Trophoblast cell (in vitro differentiated cells and primary cell): ENCODE results near the gene MCOLN2.

Source experiments
- DNase-seq, 2 donors: peaks; one replicate each; pipeline ENCODE4 v3.0.0-alpha.2; 2016
- H2AFZ ChIP-seq: 2 replicates; pipeline ENCODE4 v1.6.1; 2013; ENCODE audit warnings: low read length, moderate library complexity, mild to moderate bottlenecking; ENCODE audit not compliant: insufficient read depth, poor library complexity
- H2AK5ac ChIP-seq: 2 replicates; pipeline ENCODE4 v1.6.1; 2013; ENCODE audit warnings: mild to moderate bottlenecking, low read length
- H2BK120ac ChIP-seq: 2 replicates; pipeline ENCODE4 v1.6.1; 2013; ENCODE audit warnings: low read length, mild to moderate bottlenecking, moderate library complexity; ENCODE audit not compliant: insufficient read depth, poor library complexity
- H2BK12ac ChIP-seq: 2 replicates; pipeline ENCODE4 v1.6.1; 2013; ENCODE audit warnings: mild to moderate bottlenecking, low read length, moderate library complexity
- H2BK5ac ChIP-seq: 2 replicates; pipeline ENCODE4 v1.6.1; 2013; ENCODE audit warnings: low read length, low read depth, moderate library complexity, mild to moderate bottlenecking; ENCODE audit not compliant: poor library complexity
- H3K14ac ChIP-seq: 2 replicates; pipeline ENCODE4 v1.6.1; 2013; ENCODE audit warnings: mild to moderate bottlenecking, low read length
- H3K18ac ChIP-seq: 2 replicates; pipeline ENCODE4 v1.6.1; 2013; ENCODE audit warnings: mild to moderate bottlenecking, low read length
- H3K23ac ChIP-seq: 2 replicates; pipeline ENCODE4 v1.6.1; 2013; ENCODE audit warnings: low read length
- H3K27ac ChIP-seq: 2 replicates; pipeline ENCODE4 v1.5.1; 2013; ENCODE audit warnings: low read depth, mild to moderate bottlenecking, inconsistent platforms, low read length, moderate library complexity
- H3K27me3 ChIP-seq: 2 replicates; pipeline ENCODE4 v1.6.1; 2013; ENCODE audit warnings: inconsistent platforms, mild to moderate bottlenecking, low read length, moderate library complexity; ENCODE audit not compliant: insufficient read depth
- H3K36me3 ChIP-seq, 2 experiments: 1 replicate in 1 of 2; 2 replicates in 1 of 2; pipeline ENCODE4 v1.6.1; 2013; ENCODE audit warnings: low read length in 2 of 2, mild to moderate bottlenecking in 2 of 2, moderate library complexity in 1 of 2; ENCODE audit not compliant: insufficient read depth in 2 of 2, control insufficient read depth in 1 of 2
- H3K4ac ChIP-seq: 2 replicates; pipeline ENCODE4 v1.6.1; 2013; ENCODE audit warnings: low read depth, mild to moderate bottlenecking, low read length, moderate library complexity
- H3K4me1 ChIP-seq, 2 experiments: 1 replicate in 1 of 2; 2 replicates in 1 of 2; pipeline ENCODE4 v1.6.1; 2013; ENCODE audit warnings: low read length in 2 of 2, mild to moderate bottlenecking in 2 of 2, moderate library complexity in 1 of 2; ENCODE audit not compliant: insufficient read depth in 2 of 2, control insufficient read depth in 1 of 2
- H3K4me2 ChIP-seq: 2 replicates; pipeline ENCODE4 v1.6.1; 2013; ENCODE audit warnings: inconsistent platforms, mild to moderate bottlenecking, low read length, moderate library complexity
- H3K4me3 ChIP-seq: 2 replicates; pipeline ENCODE4 v1.5.1; 2013; ENCODE audit warnings: mild to moderate bottlenecking, low read depth, low read length, inconsistent platforms
- H3K79me1 ChIP-seq: one replicate; pipeline ENCODE4 v1.6.1; 2013; ENCODE audit warnings: low read length
- H3K79me2 ChIP-seq: 2 replicates; pipeline ENCODE4 v1.6.1; 2013; ENCODE audit warnings: low read length, mild to moderate bottlenecking; ENCODE audit not compliant: control insufficient read depth, insufficient read depth, poor library complexity
- H3K9ac ChIP-seq: 2 replicates; pipeline ENCODE4 v1.6.1; 2013; ENCODE audit warnings: mild to moderate bottlenecking, low read length
- H3K9me3 ChIP-seq: 2 replicates; pipeline ENCODE4 v1.6.1; 2013; ENCODE audit warnings: low read depth, mild to moderate bottlenecking, control low read depth, inconsistent platforms, low read length; ENCODE audit not compliant: insufficient read depth
- H4K12ac ChIP-seq: 2 replicates; pipeline ENCODE4 v1.6.1; 2013; ENCODE audit warnings: low read depth, mild to moderate bottlenecking, low read length, moderate library complexity
- H4K8ac ChIP-seq: 2 replicates; pipeline ENCODE4 v1.6.1; 2013; ENCODE audit warnings: low read depth, mild to moderate bottlenecking, low read length, moderate library complexity
- H4K91ac ChIP-seq: one replicate; pipeline ENCODE4 v1.6.1; 2013; ENCODE audit warnings: low read depth, mild to moderate bottlenecking, low read length, moderate library complexity
- WGBS: extraction: QIAGEN DNeasy Blood & Tissue Kit; methylation state at CpG from one replicate; pipeline ENCODE4 v1.1.7; 2013; ENCODE audit warnings: missing lambda C conversion rate; ENCODE audit not compliant: insufficient read length, insufficient coverage; ENCODE audit errors: extremely low coverage; 5-methylcytosine and 5-hydroxymethylcytosine counted together

Gene MCOLN2

DNA sequence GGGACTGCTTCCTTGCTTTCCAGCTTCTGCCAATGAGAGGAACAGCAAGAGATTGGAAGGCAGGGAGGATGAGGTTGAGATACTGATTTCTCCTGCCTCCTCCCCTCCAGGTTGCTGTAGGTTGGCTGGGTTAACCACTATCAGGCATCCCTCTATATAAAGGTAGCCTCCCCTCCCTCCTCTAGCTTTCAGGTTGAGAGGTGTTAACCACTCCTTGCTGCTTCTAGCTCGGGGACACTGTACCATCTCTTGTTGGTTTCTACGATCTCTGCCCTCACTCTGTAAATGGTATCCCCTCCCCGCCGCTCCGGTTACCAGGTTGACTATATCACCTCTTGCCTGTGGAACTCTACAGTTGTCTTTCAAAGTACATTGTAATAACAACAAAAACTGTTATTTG, 120.6 kb downstream of the MCOLN2 start:
- H3K27ac ChIP-seq, result no peak overlapping the region
- no peak overlapping the region for H4K12ac ChIP-seq

More for the DNA sequence above, 120.6 kb downstream of the MCOLN2 start:
- Histone ChIP-seq H2BK5ac (no peak overlapping the region), H2BK12ac (no peak overlapping the region), H2AFZ (no peak overlapping the region), H3K4ac (no peak overlapping the region), H3K79me2 (no peaks in the 10 kb centered on the region), H3K4me3 (no peak overlapping the region), H2AK5ac (no peak overlapping the region), H3K23ac (no peak overlapping the region), H4K91ac (no peak overlapping the region), H3K79me1 (no peaks in the 10 kb centered on the region), H3K4me1 (no peaks in the 10 kb centered on the region), H4K8ac (no peak overlapping the region), H3K9me3 (no peaks in the 10 kb centered on the region), H3K4me2 (no peak overlapping the region), H3K14ac (no peak overlapping the region), H2BK120ac (no peak overlapping the region), H3K36me3 (no peaks in the 10 kb centered on the region), H3K9ac (no peak overlapping the region), H3K18ac (no peak overlapping the region), H3K27me3 (no peaks in the 10 kb centered on the region)
- no peak for DNase-seq
- WGBS, result no CpG with 5 or more reads among the region's 5 CpGs
